Posterior cingulate gyrus (tissue), 11 donors: ENCODE data around the gene KRTAP19-4.
"Not testable (repeated sequence)": the region's sequence is repeated elsewhere in the genome, so short reads cannot be mapped to it uniquely, and the experiment has no call there.

Source experiments
- DNase-seq, 10 donors: peaks; one replicate each; pipeline versions ENCODE4 v3.0.0 to v3.0.0-alpha.2; 2020 to 2021; ENCODE audit warnings: mixed read lengths in 3 of 10
- intact Hi-C: fragments of 100-400 bp; cut with DNase I; formaldehyde crosslinking; loops from one replicate; pipeline ENCODE4 v1.15.1; 2023

Gene KRTAP19-4

GRCh38 chr21:30497065-30497464 lies at the start of gene KRTAP19-4:
TSS of gene KRTAP19-4 (minus strand) at chr21:30497165. CDS start at chr21:30497110, 55 bp downstream.
- no peak for DNase-seq
- intact Hi-C loops = no loop called here

- intact Hi-C loops = no loop called here
- DNase-seq = no peak
Observed at GRCh38 chr21:30541764-30542163, 44.8 kb upstream of the KRTAP19-4 start, which contains the start of gene KRTAP19-6. TSS of gene KRTAP19-6 (minus strand) at chr21:30541864. CDS start at chr21:30541833, 31 bp downstream.

GRCh38 chr21:30518876-30519275 lies 21.9 kb upstream of the KRTAP19-4 start:
- intact Hi-C loops = no loop called here
- DNase-seq = no peak

GRCh38 chr21:30515681-30516080 lies 18.7 kb upstream of the KRTAP19-4 start:
- no peak for DNase-seq
- intact Hi-C loops = no loop called here

- intact Hi-C loops, DNase-seq: not testable (repeated sequence)
Observed at GRCh38 chr21:30505621-30506205, 8.7 kb upstream of the KRTAP19-4 start.

GRCh38 chr21:30502041-30502440 lies 5.1 kb upstream of the KRTAP19-4 start, which contains the start of gene KRTAP19-5:
TSS of gene KRTAP19-5 (minus strand) at chr21:30502141. CDS start at chr21:30502090, 51 bp downstream.
- intact Hi-C loops = no loop called here
- DNase-seq = no peak

GRCh38 chr21:30491963-30492428 lies 5.0 kb downstream of the KRTAP19-4 start, which contains the start of gene KRTAP19-3:
TSS of gene KRTAP19-3 (minus strand) at chr21:30492013. CDS start at chr21:30491957, 56 bp downstream.
- intact Hi-C loops = no loop called here
- DNase-seq = no peak

GRCh38 chr21:30487336-30487735 lies 9.6 kb downstream of the KRTAP19-4 start, which contains the start of gene KRTAP19-2:
TSS of gene KRTAP19-2 (minus strand) at chr21:30487436. CDS start at chr21:30487348, 88 bp downstream.
- DNase-seq = no peak

GRCh38 chr21:30486180-30486579 lies 10.8 kb downstream of the KRTAP19-4 start:
- intact Hi-C loops = no loop called here
- peak in 1 of 10 donors; percentile 30 for DNase-seq

More at GRCh38 chr21:30487336-30487735, 9.6 kb downstream of the KRTAP19-4 start, which contains the start of gene KRTAP19-2:
- intact Hi-C loops = no loop called here

GRCh38 chr21:30482130-30482529 lies 14.8 kb downstream of the KRTAP19-4 start:
- intact Hi-C loops = no loop called here
- no peak for DNase-seq

- intact Hi-C loops = no loop called here
- peak in 1 of 10 donors; percentile 62 for DNase-seq
Observed at GRCh38 chr21:30480145-30480544, 16.8 kb downstream of the KRTAP19-4 start, which contains the start of gene KRTAP19-1. TSS of gene KRTAP19-1 (minus strand) at chr21:30480367. CDS start at chr21:30480317, 50 bp downstream.

- intact Hi-C loops = no loop called here
- no peak for DNase-seq
Observed at GRCh38 chr21:30479259-30479658, 17.7 kb downstream of the KRTAP19-4 start.

GRCh38 chr21:30478004-30478403 lies 19.0 kb downstream of the KRTAP19-4 start:
- DNase-seq = no peak
- intact Hi-C loops = no loop called here

- DNase-seq = no peak
- intact Hi-C loops = no loop called here
Observed at GRCh38 chr21:30468900-30469714, 27.9 kb downstream of the KRTAP19-4 start.

GRCh38 chr21:30463713-30464112 lies 33.3 kb downstream of the KRTAP19-4 start:
- intact Hi-C loops = no loop called here
- DNase-seq = no peak

- DNase-seq = no peak
- intact Hi-C loops = no loop called here
Observed at GRCh38 chr21:30448514-30448913, 48.5 kb downstream of the KRTAP19-4 start.

GRCh38 chr21:30447056-30447455 lies 49.9 kb downstream of the KRTAP19-4 start:
- intact Hi-C loops = no loop called here

More at GRCh38 chr21:30447056-30447455, 49.9 kb downstream of the KRTAP19-4 start:
- no peak for DNase-seq
